H1 (cell line): Measurements from ENCODE around the gene KCTD11. TPM values are rescaled to one million over a fixed set of nuclear protein-coding genes. Genes with fewer than 3 reads are reported as not detected.

Source experiments
- CREB1 ChIP-seq: IDR thresholded peaks from 2 replicates; pipeline ENCODE4 v1.6.1; 2012; ENCODE audit warnings: inconsistent platforms
- EZH2 ChIP-seq: fragments of 200-600 bp; sonication (generic); IDR thresholded peaks from 2 replicates; pipeline ENCODE4 v1.7.1; 2012; ENCODE audit warnings: low read depth, mild to moderate bottlenecking, moderate library complexity, low read length, inconsistent platforms; ENCODE audit not compliant: severe bottlenecking
- MAFK ChIP-seq: IDR thresholded peaks from 2 replicates; pipeline ENCODE4 v1.6.1; 2012; ENCODE audit warnings: low read depth, mild to moderate bottlenecking, improper control_type of control experiment, low read length
- NRF1 ChIP-seq: IDR thresholded peaks from 2 replicates; pipeline ENCODE4 v1.6.1; 2011; ENCODE audit warnings: mild to moderate bottlenecking, low read depth, low read length, improper control_type of control experiment
- SAP30 ChIP-seq: fragments of 300-600 bp; sonication (generic); IDR thresholded peaks from 2 replicates; pipeline ENCODE4 v1.7.1; 2012; ENCODE audit warnings: low read length, moderate library complexity, mild to moderate bottlenecking, inconsistent platforms; ENCODE audit not compliant: insufficient read depth, insufficient replicate concordance
- SIN3A ChIP-seq, 2 experiments: IDR thresholded peaks in 1 of 2; conservative IDR thresholded peaks in 1 of 2; 2 replicates each; pipeline ENCODE4 v1.6.1; 2011 to 2012; ENCODE audit warnings: low read length in 2 of 2, improper control_type of control experiment in 1 of 2, low read depth in 1 of 2, mild to moderate bottlenecking in 1 of 2
- YY1 ChIP-seq: IDR thresholded peaks from 2 replicates; pipeline ENCODE4 v1.6.1; 2011; ENCODE audit warnings: low read depth, mild to moderate bottlenecking, low read length
- polyA plus RNA-seq, 7 experiments: library from polyadenylated mRNA; depleted of rRNA in 3 of 7; stranded (reverse) in 5 of 7; unstranded in 2 of 7; fragments of >200 nt in 5 of 7; fragments of 200-250 nt in 2 of 7; gene quantifications; 1 replicate in 5 of 7; 2 replicates in 1 of 7; 4 replicates in 1 of 7; pipeline versions ENCODE4 v1.2.1 to v1.2.3, GENCODE V29; 2011 to 2013; ENCODE audit warnings: missing spikeins in 2 of 7, mixed read lengths in 2 of 7
- total RNA-seq: library from RNA; stranded (reverse); fragmentation: NEBNext Ultra II Directional; extraction: Animal tissue kit (Norgen Biotek cat#: 25700); gene quantifications from 2 replicates; pipeline ENCODE4 v1.2.1, GENCODE V29; 2021
- TF ChIP-seq, protein P1 (sequence below), 3 experiments: IDR thresholded peaks; 1 replicate in 2 of 3; 2 replicates in 1 of 3; pipeline versions ENCODE4 v1.5.1 to v1.6.1; 2011; ENCODE audit warnings: low read length in 3 of 3, mild to moderate bottlenecking in 3 of 3, inconsistent platforms in 2 of 3, low read depth in 1 of 3, moderate library complexity in 1 of 3; ENCODE audit not compliant: insufficient read depth in 1 of 3; ENCODE audit errors: control extremely low read depth in 1 of 3
- TF ChIP-seq, protein P2 (sequence below): IDR thresholded peaks from 2 replicates; pipeline ENCODE4 v1.6.1; 2011; ENCODE audit warnings: low read length, improper control_type of control experiment
- TF ChIP-seq, protein P3 (sequence below): IDR thresholded peaks from 2 replicates; pipeline ENCODE4 v1.6.1; 2012; ENCODE audit warnings: inconsistent platforms
- TF ChIP-seq, protein P4 (sequence below): IDR thresholded peaks from 2 replicates; pipeline ENCODE4 v1.6.1; 2012; ENCODE audit warnings: inconsistent platforms

The KCTD11 gene
- total and polyA plus RNA-seq, 2 of the 8 experiments (the other 6 are each of a cell fraction or from before 2014, with no cell fraction given) = 8.6 to 9.2 TPM

DNA sequence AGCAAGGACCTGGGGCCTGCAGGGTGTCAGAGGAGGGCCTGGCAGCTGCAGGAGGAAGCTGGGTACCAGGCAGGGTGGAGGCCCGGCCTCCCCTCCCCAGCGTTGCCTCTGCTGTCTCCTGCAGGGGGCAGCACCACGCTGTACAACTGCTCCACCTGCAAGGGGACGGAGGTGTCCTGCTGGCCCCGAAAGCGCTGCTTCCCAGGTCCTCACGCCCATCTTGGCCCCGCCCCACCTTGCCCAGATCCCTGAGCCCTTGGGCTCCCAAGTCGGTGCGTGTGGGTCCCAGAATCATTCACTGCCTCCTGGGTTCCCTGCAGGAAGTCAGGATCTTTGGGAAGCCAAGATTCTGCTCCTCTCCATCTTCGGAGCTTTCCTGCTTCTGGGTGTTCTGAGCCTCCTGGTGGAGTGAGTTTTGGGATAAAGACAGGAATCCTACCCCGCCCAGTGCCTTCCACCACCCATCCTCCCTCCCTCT is 4.1 kb downstream of the KCTD11 start (continued):
- TF ChIP-seq, protein P1, sequence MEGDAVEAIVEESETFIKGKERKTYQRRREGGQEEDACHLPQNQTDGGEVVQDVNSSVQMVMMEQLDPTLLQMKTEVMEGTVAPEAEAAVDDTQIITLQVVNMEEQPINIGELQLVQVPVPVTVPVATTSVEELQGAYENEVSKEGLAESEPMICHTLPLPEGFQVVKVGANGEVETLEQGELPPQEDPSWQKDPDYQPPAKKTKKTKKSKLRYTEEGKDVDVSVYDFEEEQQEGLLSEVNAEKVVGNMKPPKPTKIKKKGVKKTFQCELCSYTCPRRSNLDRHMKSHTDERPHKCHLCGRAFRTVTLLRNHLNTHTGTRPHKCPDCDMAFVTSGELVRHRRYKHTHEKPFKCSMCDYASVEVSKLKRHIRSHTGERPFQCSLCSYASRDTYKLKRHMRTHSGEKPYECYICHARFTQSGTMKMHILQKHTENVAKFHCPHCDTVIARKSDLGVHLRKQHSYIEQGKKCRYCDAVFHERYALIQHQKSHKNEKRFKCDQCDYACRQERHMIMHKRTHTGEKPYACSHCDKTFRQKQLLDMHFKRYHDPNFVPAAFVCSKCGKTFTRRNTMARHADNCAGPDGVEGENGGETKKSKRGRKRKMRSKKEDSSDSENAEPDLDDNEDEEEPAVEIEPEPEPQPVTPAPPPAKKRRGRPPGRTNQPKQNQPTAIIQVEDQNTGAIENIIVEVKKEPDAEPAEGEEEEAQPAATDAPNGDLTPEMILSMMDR (IDR thresholded peaks at IDR 0.05; ENCODE audit: control extremely low read depth in 1 of 3, insufficient read depth in 1 of 3, low read depth in 1 of 3, low read length in 3 of 3) = peak; percentile 94 to 99 (median 99)
- TF ChIP-seq, protein P2, sequence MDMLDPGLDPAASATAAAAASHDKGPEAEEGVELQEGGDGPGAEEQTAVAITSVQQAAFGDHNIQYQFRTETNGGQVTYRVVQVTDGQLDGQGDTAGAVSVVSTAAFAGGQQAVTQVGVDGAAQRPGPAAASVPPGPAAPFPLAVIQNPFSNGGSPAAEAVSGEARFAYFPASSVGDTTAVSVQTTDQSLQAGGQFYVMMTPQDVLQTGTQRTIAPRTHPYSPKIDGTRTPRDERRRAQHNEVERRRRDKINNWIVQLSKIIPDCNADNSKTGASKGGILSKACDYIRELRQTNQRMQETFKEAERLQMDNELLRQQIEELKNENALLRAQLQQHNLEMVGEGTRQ = no peak
- TF ChIP-seq, protein P3, sequence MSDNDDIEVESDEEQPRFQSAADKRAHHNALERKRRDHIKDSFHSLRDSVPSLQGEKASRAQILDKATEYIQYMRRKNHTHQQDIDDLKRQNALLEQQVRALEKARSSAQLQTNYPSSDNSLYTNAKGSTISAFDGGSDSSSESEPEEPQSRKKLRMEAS = peak; percentile 79; the same call in 1 of the 2 replicates
- TF ChIP-seq SAP30 = no peak
- TF ChIP-seq SIN3A (conservative IDR thresholded peaks at IDR 0.05 in 1 of 2, IDR thresholded peaks at IDR 0.05 in 1 of 2; ENCODE audit: low read depth in 1 of 2, low read length in 2 of 2) = peak; percentile 69 to 77; a peak in 2 of 4 replicates
- TF ChIP-seq, protein P4, sequence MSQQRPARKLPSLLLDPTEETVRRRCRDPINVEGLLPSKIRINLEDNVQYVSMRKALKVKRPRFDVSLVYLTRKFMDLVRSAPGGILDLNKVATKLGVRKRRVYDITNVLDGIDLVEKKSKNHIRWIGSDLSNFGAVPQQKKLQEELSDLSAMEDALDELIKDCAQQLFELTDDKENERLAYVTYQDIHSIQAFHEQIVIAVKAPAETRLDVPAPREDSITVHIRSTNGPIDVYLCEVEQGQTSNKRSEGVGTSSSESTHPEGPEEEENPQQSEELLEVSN = no peak
- TF ChIP-seq EZH2 = no peak
- peak; percentile 59; the same call in 1 of the 2 replicates for TF ChIP-seq CREB1
- 0 out of 2 replicates have a peak, but pooled peaks have one; percentile 73 for TF ChIP-seq YY1
- TF ChIP-seq NRF1 = no peak
- no peak for TF ChIP-seq MAFK
